Gastrocnemius medialis (tissue), 4 donors: Measurements from ENCODE around the gene USH2A. TPM values are rescaled to one million over a fixed set of nuclear protein-coding genes. Genes with fewer than 3 reads are reported as not detected.

Experiments
- ATAC-seq, 2 donors: fragments of 150-250 bp; one replicate each; pipeline ENCODE4 v1.9.1; 2016
- DNase-seq, 2 donors: peaks; one replicate each; pipeline ENCODE4 v3.0.0-alpha.2; 2019
- H3K27ac ChIP-seq, 4 donors: fragments of 200-600 bp; sonication (generic); 1 replicate in 1 of 4; 2 replicates in 3 of 4; pipeline ENCODE4 v1.5.1; 2016 to 2018; ENCODE audit warnings: mild to moderate bottlenecking in 2 of 4, moderate library complexity in 1 of 4
- H3K27me3 ChIP-seq, 3 donors: fragments of 200-600 bp; sonication (generic) in 2 of 3; 1 replicate in 1 of 3; 2 replicates in 2 of 3; pipeline versions ENCODE4 v1.5.1 to v1.6.0; 2016 to 2019; ENCODE audit warnings: mild to moderate bottlenecking in 1 of 3, moderate library complexity in 1 of 3
- H3K36me3 ChIP-seq, 2 donors: fragments of 200-600 bp; sonication (generic) in 1 of 2; one replicate each; pipeline ENCODE4 v1.5.1; 2017 to 2018
- H3K4me1 ChIP-seq, 2 donors: fragments of 200-600 bp; sonication (generic) in 1 of 2; one replicate each; pipeline ENCODE4 v1.5.1; 2016 to 2017; ENCODE audit warnings: mild to moderate bottlenecking in 2 of 2
- H3K4me3 ChIP-seq, 4 donors: fragments of 200-600 bp; sonication (generic) in 3 of 4; 1 replicate in 1 of 4; 2 replicates in 3 of 4; pipeline ENCODE4 v1.5.1; 2016 to 2019; ENCODE audit warnings: mild to moderate bottlenecking in 2 of 4
- H3K9me3 ChIP-seq, 3 donors: fragments of 200-600 bp; sonication (generic) in 2 of 3; 1 replicate in 1 of 3; 2 replicates in 2 of 3; pipeline ENCODE4 v1.5.1; 2016 to 2019
- POLR2A ChIP-seq, 2 donors: fragments of 450-650 bp; IDR thresholded peaks; one replicate each; pipeline ENCODE4 v1.6.1; 2017; ENCODE audit warnings: antibody characterized with exemption in 2 of 2, mild to moderate bottlenecking in 2 of 2, moderate library complexity in 2 of 2
- in situ Hi-C, 4 donors: fragments of 200-750 bp; cut with MboI; loops; one replicate each; pipeline versions ENCODE4 v1.15.0 to v1.8.0; 2017; ENCODE audit warnings: low sequenced_read_pairs in 4 of 4
- intact Hi-C: fragments of 100-400 bp; cut with DNase I; formaldehyde crosslinking; loops from one replicate; pipeline ENCODE4 v1.15.1; 2023; ENCODE audit warnings: low total_unique reads
- total RNA-seq, 4 donors: library from RNA; depleted of rRNA; stranded (reverse); fragments of >200 nt; gene quantifications; one replicate each; pipeline versions ENCODE4 v1.1.0 to v1.2.3, GENCODE V29; 2016
- TF ChIP-seq, protein P1 (sequence below), 5 experiments: fragments of 450-650 bp in 3 of 5; fragments of 200-600 bp in 2 of 5; sonication (generic) in 2 of 5; IDR thresholded peaks in 4 of 5; conservative IDR thresholded peaks in 1 of 5; 1 replicate in 4 of 5; 2 replicates in 1 of 5; pipeline ENCODE4 v1.5.1; 2016 to 2019; ENCODE audit warnings: antibody characterized with exemption in 5 of 5, mild to moderate bottlenecking in 3 of 5, moderate library complexity in 3 of 5

The USH2A gene
- total RNA-seq, 4 donors from 2014 or later, result 0.02 TPM; not detected in 3

DNA sequence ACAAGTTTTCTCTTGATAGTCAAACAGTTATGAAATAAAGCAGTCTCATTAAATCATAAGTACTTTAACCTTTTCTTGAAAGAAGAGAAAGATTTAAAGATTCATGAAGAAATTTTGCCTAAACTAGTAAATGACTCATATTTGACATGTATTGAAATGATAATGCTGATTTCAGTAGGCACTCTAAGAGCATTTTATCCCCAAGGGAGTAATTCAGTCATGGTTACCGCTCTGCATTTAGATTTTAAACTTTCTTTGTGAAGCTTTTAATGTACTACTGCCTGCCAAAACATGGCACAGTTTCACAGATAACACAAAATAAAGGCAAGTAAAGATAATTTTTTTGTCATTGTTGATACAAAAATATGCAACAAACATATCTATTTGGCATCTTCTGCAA is 6.8 kb downstream of the USH2A start:
- no peaks in the 10 kb centered on the region for H3K27me3 ChIP-seq
- H3K27ac ChIP-seq, result no peak overlapping the region
- H3K4me3 ChIP-seq, result no peak overlapping the region
- in situ Hi-C loops (no loop called here), intact Hi-C loops (no loop called here)
- H3K9me3 ChIP-seq, result no peaks in the 10 kb centered on the region
- H3K36me3 ChIP-seq, result no peaks in the 10 kb centered on the region
- DNase-seq (no peak), ATAC-seq (no peak)
- no peak for TF ChIP-seq POLR2A (IDR thresholded peaks at IDR 0.05)
- TF ChIP-seq, protein P1, sequence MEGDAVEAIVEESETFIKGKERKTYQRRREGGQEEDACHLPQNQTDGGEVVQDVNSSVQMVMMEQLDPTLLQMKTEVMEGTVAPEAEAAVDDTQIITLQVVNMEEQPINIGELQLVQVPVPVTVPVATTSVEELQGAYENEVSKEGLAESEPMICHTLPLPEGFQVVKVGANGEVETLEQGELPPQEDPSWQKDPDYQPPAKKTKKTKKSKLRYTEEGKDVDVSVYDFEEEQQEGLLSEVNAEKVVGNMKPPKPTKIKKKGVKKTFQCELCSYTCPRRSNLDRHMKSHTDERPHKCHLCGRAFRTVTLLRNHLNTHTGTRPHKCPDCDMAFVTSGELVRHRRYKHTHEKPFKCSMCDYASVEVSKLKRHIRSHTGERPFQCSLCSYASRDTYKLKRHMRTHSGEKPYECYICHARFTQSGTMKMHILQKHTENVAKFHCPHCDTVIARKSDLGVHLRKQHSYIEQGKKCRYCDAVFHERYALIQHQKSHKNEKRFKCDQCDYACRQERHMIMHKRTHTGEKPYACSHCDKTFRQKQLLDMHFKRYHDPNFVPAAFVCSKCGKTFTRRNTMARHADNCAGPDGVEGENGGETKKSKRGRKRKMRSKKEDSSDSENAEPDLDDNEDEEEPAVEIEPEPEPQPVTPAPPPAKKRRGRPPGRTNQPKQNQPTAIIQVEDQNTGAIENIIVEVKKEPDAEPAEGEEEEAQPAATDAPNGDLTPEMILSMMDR (IDR thresholded peaks at IDR 0.05 in 4 of 5, conservative IDR thresholded peaks at IDR 0.05 in 1 of 5), result no peak
- H3K4me1 ChIP-seq, result no peaks in the 10 kb centered on the region

DNA sequence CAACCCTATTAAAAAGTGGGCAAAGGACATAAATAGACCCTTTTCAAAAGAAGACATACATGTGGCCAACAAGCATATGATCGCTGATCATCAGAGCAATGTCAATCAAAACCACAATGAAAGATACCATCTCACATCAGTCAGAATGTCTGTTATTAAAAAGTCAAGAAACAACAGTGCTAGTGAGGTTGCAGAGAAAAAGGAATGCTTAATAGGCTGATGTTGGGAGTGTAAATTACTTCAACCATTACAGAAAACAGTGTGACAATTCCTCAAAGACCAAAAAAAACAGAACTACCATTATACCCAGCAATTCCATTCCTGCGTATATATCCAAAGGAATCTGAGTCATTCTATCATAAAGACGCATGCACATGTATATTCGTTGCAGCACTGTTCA is 13.2 kb downstream of the USH2A start:
- H3K9me3 ChIP-seq, result no peaks in the 10 kb centered on the region
- ATAC-seq, result no peak
- intact Hi-C loops, result no loop called here
- no peaks in the 10 kb centered on the region for H3K27me3 ChIP-seq
- no peak overlapping the region for H3K4me3 ChIP-seq
- no peak for TF ChIP-seq POLR2A (IDR thresholded peaks at IDR 0.05)
- TF ChIP-seq, protein P1 (IDR thresholded peaks at IDR 0.05 in 4 of 5, conservative IDR thresholded peaks at IDR 0.05 in 1 of 5), result no peak
- in situ Hi-C loops, result no loop called here
- H3K4me1 ChIP-seq, result no peaks in the 10 kb centered on the region
- no peaks in the 10 kb centered on the region for H3K36me3 ChIP-seq
- H3K27ac ChIP-seq, result no peak overlapping the region
- DNase-seq, result no peak

DNA sequence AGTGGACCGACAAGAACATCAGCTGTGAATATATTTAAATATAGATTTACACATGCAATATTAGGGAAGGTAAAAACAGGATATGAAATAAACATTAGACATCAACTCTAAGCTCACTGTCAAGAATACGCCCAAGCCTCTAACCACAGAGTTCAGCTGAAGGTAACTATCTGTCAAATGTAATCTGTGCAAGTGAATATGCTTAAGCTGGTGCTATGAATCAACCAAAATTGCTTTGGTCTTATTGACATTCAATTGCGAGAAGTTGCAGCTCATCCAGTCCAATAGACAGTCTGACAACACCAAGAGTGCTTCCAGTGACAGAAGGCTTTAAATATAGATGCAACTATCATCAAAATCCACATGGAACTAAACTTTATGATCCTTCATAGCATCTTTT is 32.3 kb downstream of the USH2A start:
- Histone ChIP-seq H3K36me3 (no peaks in the 10 kb centered on the region), H3K27ac (no peak overlapping the region), H3K4me1 (no peaks in the 10 kb centered on the region), H3K27me3 (no peaks in the 10 kb centered on the region), H3K9me3 (no peaks in the 10 kb centered on the region), H3K4me3 (no peak overlapping the region)
- TF ChIP-seq POLR2A (IDR thresholded peaks at IDR 0.05), result no peak
- TF ChIP-seq, protein P1 (IDR thresholded peaks at IDR 0.05 in 4 of 5, conservative IDR thresholded peaks at IDR 0.05 in 1 of 5), result no peak
- intact Hi-C loops (no loop called here), in situ Hi-C loops (no loop called here)
- ATAC-seq (no peak), DNase-seq (no peak)

DNA sequence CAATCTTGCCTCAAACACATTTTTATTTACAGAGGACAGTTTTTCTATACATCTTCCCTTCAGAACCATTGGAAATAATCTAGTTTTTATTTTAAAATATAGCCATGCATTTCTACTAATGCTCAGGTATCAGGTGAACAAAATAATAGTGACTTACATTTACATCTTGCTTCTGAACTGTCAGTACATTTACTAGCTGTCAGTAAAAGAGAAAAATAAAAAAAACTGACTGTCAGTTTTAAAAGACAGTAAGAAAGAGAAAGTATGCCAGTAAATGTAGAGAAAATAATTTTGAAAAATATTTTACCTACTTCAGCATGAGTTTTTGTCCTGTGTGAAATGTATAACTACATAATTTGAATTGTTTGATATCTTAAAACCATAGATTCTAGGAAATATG is 33.5 kb downstream of the USH2A start:
- in situ Hi-C loops, result no loop called here
- ATAC-seq, result no peak
- TF ChIP-seq, protein P1 (IDR thresholded peaks at IDR 0.05 in 4 of 5, conservative IDR thresholded peaks at IDR 0.05 in 1 of 5), result no peak
- TF ChIP-seq POLR2A (IDR thresholded peaks at IDR 0.05), result no peak

DNA sequence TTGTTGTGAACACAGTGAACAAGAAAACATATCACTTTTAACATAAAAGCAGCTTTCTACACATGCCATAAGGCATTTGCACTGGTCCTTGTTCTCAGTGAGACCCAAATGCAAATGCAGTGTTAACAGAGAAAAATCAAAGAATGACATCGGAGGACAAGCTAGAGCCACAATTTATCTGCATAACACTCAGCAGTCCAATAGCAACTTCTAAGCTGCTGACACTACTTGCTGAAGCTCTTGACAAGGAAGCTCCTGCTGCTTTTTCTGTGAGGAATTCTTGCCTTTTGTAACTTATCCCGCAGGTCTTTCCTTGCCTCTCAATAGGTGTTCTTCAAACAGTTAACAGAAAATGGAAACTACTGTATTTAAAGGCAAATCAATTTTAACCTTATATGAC is 34.7 kb downstream of the USH2A start:
- no peak for ATAC-seq
- Histone ChIP-seq H3K27ac (no peak overlapping the region), H3K36me3 (no peaks in the 10 kb centered on the region), H3K9me3 (no peaks in the 10 kb centered on the region), H3K27me3 (no peaks in the 10 kb centered on the region), H3K4me1 (no peaks in the 10 kb centered on the region), H3K4me3 (no peak overlapping the region)
- in situ Hi-C loops (no loop called here), intact Hi-C loops (no loop called here)
- DNase-seq, result no peak
- TF ChIP-seq, protein P1 (IDR thresholded peaks at IDR 0.05 in 4 of 5, conservative IDR thresholded peaks at IDR 0.05 in 1 of 5), result no peak
- no peak for TF ChIP-seq POLR2A (IDR thresholded peaks at IDR 0.05)

More for the DNA sequence above, 33.5 kb downstream of the USH2A start:
- H3K4me1 ChIP-seq, result no peaks in the 10 kb centered on the region
- no peak for DNase-seq
- H3K27ac ChIP-seq, result no peak overlapping the region
- H3K27me3 ChIP-seq, result no peaks in the 10 kb centered on the region
- no peaks in the 10 kb centered on the region for H3K9me3 ChIP-seq
- no peak overlapping the region for H3K4me3 ChIP-seq
- H3K36me3 ChIP-seq, result no peaks in the 10 kb centered on the region
- intact Hi-C loops, result no loop called here
